ENCODE results near the gene CYP2E1. TPM values are rescaled to one million over a fixed set of nuclear protein-coding genes. Genes with fewer than 3 reads are reported as not detected.
"Not testable (repeated sequence)": the region's sequence is repeated elsewhere in the genome, so short reads cannot be mapped to it uniquely, and the experiment has no call there.

The CYP2E1 gene
- total RNA-seq, 1 donor from 2014 or later = 3.1 TPM

- no peak for TF ChIP-seq CTCF (IDR thresholded peaks at IDR 0.05; ENCODE audit: insufficient read depth, low read length, poor library complexity, severe bottlenecking)
- H3K36me3 ChIP-seq (ENCODE audit: control insufficient read depth, insufficient read depth, low read length) = no peaks in the 10 kb centered on the region
Measured at GRCh38 chr10:133489816-133490588, 37.2 kb upstream of the CYP2E1 start.

GRCh38 chr10:133493562-133493961 lies 33.6 kb upstream of the CYP2E1 start:
- not testable (repeated sequence) for DNase-seq (ENCODE audit: low read depth); H3K4me3 ChIP-seq (ENCODE audit: low read depth, low read length); H3K36me3 ChIP-seq (ENCODE audit: control insufficient read depth, insufficient read depth, low read length); H3K27me3 ChIP-seq (ENCODE audit: control insufficient read depth, insufficient read depth, low read length)

More at GRCh38 chr10:133489816-133490588, 37.2 kb upstream of the CYP2E1 start:
- Histone ChIP-seq H3K4me3 (ENCODE audit: low read depth, low read length) (no peak overlapping the region), H3K27me3 (ENCODE audit: control insufficient read depth, insufficient read depth, low read length) (no peaks in the 10 kb centered on the region)
- DNase-seq (ENCODE audit: low read depth) = no peak

GRCh38 chr10:133497363-133497762 lies 29.8 kb upstream of the CYP2E1 start:
- H3K27me3 ChIP-seq (ENCODE audit: control insufficient read depth, insufficient read depth, low read length); H3K4me3 ChIP-seq (ENCODE audit: low read depth, low read length); H3K36me3 ChIP-seq (ENCODE audit: control insufficient read depth, insufficient read depth, low read length); DNase-seq (ENCODE audit: low read depth): not testable (repeated sequence)

GRCh38 chr10:133499176-133499575 lies 28.0 kb upstream of the CYP2E1 start:
- DNase-seq (ENCODE audit: low read depth); H3K36me3 ChIP-seq (ENCODE audit: control insufficient read depth, insufficient read depth, low read length); H3K27me3 ChIP-seq (ENCODE audit: control insufficient read depth, insufficient read depth, low read length); H3K4me3 ChIP-seq (ENCODE audit: low read depth, low read length): not testable (repeated sequence)

GRCh38 chr10:133500897-133501296 lies 26.3 kb upstream of the CYP2E1 start:
- not testable (repeated sequence) for H3K27me3 ChIP-seq (ENCODE audit: control insufficient read depth, insufficient read depth, low read length); DNase-seq (ENCODE audit: low read depth); H3K36me3 ChIP-seq (ENCODE audit: control insufficient read depth, insufficient read depth, low read length); H3K4me3 ChIP-seq (ENCODE audit: low read depth, low read length)

- no peak overlapping the region for H3K4me3 ChIP-seq (ENCODE audit: low read depth, low read length)
- no peaks in the 10 kb centered on the region for H3K36me3 ChIP-seq (ENCODE audit: control insufficient read depth, insufficient read depth, low read length)
- no peak for DNase-seq (ENCODE audit: low read depth)
- TF ChIP-seq CTCF (IDR thresholded peaks at IDR 0.05; ENCODE audit: insufficient read depth, low read length, poor library complexity, severe bottlenecking) = no peak
- no peaks in the 10 kb centered on the region for H3K27me3 ChIP-seq (ENCODE audit: control insufficient read depth, insufficient read depth, low read length)
Measured at GRCh38 chr10:133509700-133510099, 17.5 kb upstream of the CYP2E1 start.

- no peaks in the 10 kb centered on the region for H3K36me3 ChIP-seq (ENCODE audit: control insufficient read depth, insufficient read depth, low read length)
- no peaks in the 10 kb centered on the region for H3K27me3 ChIP-seq (ENCODE audit: control insufficient read depth, insufficient read depth, low read length)
- no peak for TF ChIP-seq CTCF (IDR thresholded peaks at IDR 0.05; ENCODE audit: insufficient read depth, low read length, poor library complexity, severe bottlenecking)
- H3K4me3 ChIP-seq (ENCODE audit: low read depth, low read length) = no peak overlapping the region
- no peak for DNase-seq (ENCODE audit: low read depth)
Measured at GRCh38 chr10:133511408-133511807, 15.8 kb upstream of the CYP2E1 start.

GRCh38 chr10:133511907-133512528 lies 15.1 kb upstream of the CYP2E1 start:
- no peak for DNase-seq (ENCODE audit: low read depth)
- no peaks in the 10 kb centered on the region for H3K36me3 ChIP-seq (ENCODE audit: control insufficient read depth, insufficient read depth, low read length)
- H3K27me3 ChIP-seq (ENCODE audit: control insufficient read depth, insufficient read depth, low read length) = no peaks in the 10 kb centered on the region
- TF ChIP-seq CTCF (IDR thresholded peaks at IDR 0.05; ENCODE audit: insufficient read depth, low read length, poor library complexity, severe bottlenecking) = no peak
- no peak overlapping the region for H3K4me3 ChIP-seq (ENCODE audit: low read depth, low read length)
